ENCODE data around the gene GABRA5.

The GABRA5 gene

DNA sequence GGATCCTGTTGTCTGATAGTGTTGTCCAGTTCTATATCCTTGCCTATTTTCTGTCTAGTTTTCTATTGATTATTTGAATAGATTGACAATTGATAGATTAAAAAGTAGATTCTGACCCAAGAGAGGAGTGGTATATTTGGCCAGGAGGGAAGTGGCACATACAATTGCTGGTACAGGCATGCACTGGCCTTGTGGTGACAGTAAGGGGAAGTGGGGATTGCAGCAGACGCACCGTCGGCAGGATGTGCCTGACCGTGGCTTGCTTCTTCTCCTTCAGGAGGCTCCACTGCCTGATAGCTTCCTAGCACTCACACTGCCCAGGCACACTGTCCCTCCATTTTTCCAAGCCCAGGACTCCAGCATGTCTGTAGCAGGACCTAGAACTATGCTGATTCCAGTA is 114.6 kb downstream of the GABRA5 start:
- ATAC-seq, result no peak
- no peak for TF ChIP-seq OSR1 (CRISPR knock-in tag; IDR thresholded peaks at IDR 0.05)
- TF ChIP-seq ZFP3 (CRISPR knock-in tag; IDR thresholded peaks at IDR 0.05), result no peak
- no peak for TF ChIP-seq ISL1 (CRISPR knock-in tag; IDR thresholded peaks at IDR 0.05)
- TF ChIP-seq, protein P1, sequence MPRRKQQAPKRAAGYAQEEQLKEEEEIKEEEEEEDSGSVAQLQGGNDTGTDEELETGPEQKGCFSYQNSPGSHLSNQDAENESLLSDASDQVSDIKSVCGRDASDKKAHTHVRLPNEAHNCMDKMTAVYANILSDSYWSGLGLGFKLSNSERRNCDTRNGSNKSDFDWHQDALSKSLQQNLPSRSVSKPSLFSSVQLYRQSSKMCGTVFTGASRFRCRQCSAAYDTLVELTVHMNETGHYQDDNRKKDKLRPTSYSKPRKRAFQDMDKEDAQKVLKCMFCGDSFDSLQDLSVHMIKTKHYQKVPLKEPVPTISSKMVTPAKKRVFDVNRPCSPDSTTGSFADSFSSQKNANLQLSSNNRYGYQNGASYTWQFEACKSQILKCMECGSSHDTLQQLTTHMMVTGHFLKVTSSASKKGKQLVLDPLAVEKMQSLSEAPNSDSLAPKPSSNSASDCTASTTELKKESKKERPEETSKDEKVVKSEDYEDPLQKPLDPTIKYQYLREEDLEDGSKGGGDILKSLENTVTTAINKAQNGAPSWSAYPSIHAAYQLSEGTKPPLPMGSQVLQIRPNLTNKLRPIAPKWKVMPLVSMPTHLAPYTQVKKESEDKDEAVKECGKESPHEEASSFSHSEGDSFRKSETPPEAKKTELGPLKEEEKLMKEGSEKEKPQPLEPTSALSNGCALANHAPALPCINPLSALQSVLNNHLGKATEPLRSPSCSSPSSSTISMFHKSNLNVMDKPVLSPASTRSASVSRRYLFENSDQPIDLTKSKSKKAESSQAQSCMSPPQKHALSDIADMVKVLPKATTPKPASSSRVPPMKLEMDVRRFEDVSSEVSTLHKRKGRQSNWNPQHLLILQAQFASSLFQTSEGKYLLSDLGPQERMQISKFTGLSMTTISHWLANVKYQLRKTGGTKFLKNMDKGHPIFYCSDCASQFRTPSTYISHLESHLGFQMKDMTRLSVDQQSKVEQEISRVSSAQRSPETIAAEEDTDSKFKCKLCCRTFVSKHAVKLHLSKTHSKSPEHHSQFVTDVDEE (CRISPR knock-in tag; IDR thresholded peaks at IDR 0.05), result no peak
- TF ChIP-seq, protein P2, sequence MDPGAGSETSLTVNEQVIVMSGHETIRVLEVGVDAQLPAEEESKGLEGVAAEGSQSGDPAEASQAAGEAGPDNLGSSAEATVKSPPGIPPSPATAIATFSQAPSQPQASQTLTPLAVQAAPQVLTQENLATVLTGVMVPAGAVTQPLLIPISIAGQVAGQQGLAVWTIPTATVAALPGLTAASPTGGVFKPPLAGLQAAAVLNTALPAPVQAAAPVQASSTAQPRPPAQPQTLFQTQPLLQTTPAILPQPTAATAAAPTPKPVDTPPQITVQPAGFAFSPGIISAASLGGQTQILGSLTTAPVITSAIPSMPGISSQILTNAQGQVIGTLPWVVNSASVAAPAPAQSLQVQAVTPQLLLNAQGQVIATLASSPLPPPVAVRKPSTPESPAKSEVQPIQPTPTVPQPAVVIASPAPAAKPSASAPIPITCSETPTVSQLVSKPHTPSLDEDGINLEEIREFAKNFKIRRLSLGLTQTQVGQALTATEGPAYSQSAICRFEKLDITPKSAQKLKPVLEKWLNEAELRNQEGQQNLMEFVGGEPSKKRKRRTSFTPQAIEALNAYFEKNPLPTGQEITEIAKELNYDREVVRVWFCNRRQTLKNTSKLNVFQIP (CRISPR knock-in tag; IDR thresholded peaks at IDR 0.05; ENCODE audit: borderline replicate concordance, low read depth), result no peak
- TF ChIP-seq ZC3H10 (CRISPR knock-in tag; IDR thresholded peaks at IDR 0.05), result no peak
- TF ChIP-seq, protein P3, sequence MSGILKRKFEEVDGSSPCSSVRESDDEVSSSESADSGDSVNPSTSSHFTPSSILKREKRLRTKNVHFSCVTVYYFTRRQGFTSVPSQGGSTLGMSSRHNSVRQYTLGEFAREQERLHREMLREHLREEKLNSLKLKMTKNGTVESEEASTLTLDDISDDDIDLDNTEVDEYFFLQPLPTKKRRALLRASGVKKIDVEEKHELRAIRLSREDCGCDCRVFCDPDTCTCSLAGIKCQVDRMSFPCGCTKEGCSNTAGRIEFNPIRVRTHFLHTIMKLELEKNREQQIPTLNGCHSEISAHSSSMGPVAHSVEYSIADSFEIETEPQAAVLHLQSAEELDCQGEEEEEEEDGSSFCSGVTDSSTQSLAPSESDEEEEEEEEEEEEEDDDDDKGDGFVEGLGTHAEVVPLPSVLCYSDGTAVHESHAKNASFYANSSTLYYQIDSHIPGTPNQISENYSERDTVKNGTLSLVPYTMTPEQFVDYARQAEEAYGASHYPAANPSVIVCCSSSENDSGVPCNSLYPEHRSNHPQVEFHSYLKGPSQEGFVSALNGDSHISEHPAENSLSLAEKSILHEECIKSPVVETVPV (CRISPR knock-in tag; IDR thresholded peaks at IDR 0.05), result no peak
- TF ChIP-seq ZNF565 (CRISPR knock-in tag; conservative IDR thresholded peaks at IDR 0.05; ENCODE audit: low read depth), result no peak
- TF ChIP-seq PPARA (CRISPR knock-in tag; IDR thresholded peaks at IDR 0.05; ENCODE audit: borderline replicate concordance), result no peak
- TF ChIP-seq TCF4 (CRISPR knock-in tag; IDR thresholded peaks at IDR 0.05; ENCODE audit: borderline replicate concordance), result no peak
- no peak for TF ChIP-seq ZNF8 (CRISPR knock-in tag; IDR thresholded peaks at IDR 0.05)
- TF ChIP-seq TOX (CRISPR knock-in tag; IDR thresholded peaks at IDR 0.05; ENCODE audit: borderline replicate concordance), result no peak
- TF ChIP-seq ZFP30 (CRISPR knock-in tag; IDR thresholded peaks at IDR 0.05), result no peak

DNA sequence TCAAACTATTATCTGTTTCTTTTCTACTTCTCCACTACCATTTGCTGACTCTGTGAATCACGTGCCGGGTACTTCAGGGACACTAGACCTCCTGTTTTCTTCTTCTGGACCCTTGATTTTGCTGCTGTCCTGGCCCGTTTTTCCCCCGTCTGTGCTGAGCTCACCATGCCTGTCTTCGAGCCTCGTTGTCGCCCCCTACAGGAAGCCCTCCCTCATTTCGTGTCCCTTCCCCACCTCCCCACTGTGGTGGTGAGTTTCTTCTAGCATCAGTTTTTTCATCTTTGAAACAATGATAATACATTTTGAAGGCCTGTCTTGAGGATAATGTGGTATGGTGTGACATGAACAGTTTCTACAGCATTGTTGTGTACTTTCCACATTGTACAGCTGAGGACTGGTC is 117.0 kb downstream of the GABRA5 start:
- ATAC-seq, result no peak

DNA sequence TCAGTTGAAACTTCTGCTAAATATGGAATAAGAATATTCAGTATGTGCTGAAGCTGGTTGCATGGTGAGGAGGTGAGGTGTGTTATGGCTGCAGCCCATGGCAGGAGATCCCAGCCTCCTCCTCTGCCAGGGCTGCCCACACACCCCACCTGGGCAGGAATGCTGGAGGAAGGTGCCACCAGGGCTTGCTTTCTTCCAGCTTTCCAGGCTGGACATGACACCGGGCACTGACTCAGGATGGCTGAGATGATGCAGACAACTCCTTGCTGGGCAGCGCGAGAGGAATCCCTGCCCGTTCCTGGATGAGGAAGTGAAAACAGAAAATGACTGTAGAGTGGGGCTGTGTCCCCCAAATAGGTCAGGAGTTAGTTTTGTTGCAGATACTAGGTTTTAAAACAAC is 118.2 kb downstream of the GABRA5 start:
- ATAC-seq, result no peak
- TF ChIP-seq, protein P2 (CRISPR knock-in tag; IDR thresholded peaks at IDR 0.05; ENCODE audit: borderline replicate concordance, low read depth), result no peak
- TF ChIP-seq RARB (CRISPR knock-in tag; IDR thresholded peaks at IDR 0.05) (no peak), SNAI2 (CRISPR knock-in tag; IDR thresholded peaks at IDR 0.05) (no peak), ESRRG (CRISPR knock-in tag; IDR thresholded peaks at IDR 0.05) (no peak), OSR1 (CRISPR knock-in tag; IDR thresholded peaks at IDR 0.05) (no peak)

More for the DNA sequence above, 117.0 kb downstream of the GABRA5 start:
- no peak for TF ChIP-seq TCF4 (CRISPR knock-in tag; IDR thresholded peaks at IDR 0.05; ENCODE audit: borderline replicate concordance)
- no peak for TF ChIP-seq RARB (CRISPR knock-in tag; IDR thresholded peaks at IDR 0.05)

DNA sequence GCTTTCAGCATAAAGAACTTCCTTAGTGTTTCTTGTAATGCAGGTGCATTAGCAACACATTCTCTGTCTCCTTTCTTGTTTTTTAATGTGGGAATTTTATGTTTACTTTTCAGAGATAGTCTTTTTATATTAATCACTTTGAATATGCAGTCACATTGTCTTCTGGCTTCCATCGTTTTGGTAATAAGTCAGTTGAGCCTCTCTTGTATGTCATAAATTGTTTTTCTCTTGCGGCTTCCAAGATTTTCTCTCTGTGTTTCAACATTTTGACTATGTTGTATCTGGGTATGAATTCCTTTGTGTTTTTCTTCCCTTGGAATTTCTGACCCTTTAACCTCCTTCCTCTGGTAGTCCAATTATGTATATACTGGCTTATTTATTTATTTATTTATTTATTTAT is 129.4 kb downstream of the GABRA5 start:
- TF ChIP-seq ZC3H10 (CRISPR knock-in tag; IDR thresholded peaks at IDR 0.05) (no peak), TCF4 (CRISPR knock-in tag; IDR thresholded peaks at IDR 0.05; ENCODE audit: borderline replicate concordance) (no peak), ESRRG (CRISPR knock-in tag; IDR thresholded peaks at IDR 0.05) (no peak), OSR1 (CRISPR knock-in tag; IDR thresholded peaks at IDR 0.05) (no peak), ZNF70 (CRISPR knock-in tag; IDR thresholded peaks at IDR 0.05) (no peak), ISL1 (CRISPR knock-in tag; IDR thresholded peaks at IDR 0.05) (no peak), ZNF565 (CRISPR knock-in tag; conservative IDR thresholded peaks at IDR 0.05; ENCODE audit: low read depth) (no peak), ZNF8 (CRISPR knock-in tag; IDR thresholded peaks at IDR 0.05) (no peak)
- TF ChIP-seq, protein P4, sequence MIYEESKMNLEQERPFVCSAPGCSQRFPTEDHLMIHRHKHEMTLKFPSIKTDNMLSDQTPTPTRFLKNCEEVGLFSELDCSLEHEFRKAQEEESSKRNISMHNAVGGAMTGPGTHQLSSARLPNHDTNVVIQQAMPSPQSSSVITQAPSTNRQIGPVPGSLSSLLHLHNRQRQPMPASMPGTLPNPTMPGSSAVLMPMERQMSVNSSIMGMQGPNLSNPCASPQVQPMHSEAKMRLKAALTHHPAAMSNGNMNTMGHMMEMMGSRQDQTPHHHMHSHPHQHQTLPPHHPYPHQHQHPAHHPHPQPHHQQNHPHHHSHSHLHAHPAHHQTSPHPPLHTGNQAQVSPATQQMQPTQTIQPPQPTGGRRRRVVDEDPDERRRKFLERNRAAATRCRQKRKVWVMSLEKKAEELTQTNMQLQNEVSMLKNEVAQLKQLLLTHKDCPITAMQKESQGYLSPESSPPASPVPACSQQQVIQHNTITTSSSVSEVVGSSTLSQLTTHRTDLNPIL (CRISPR knock-in tag; IDR thresholded peaks at IDR 0.05; ENCODE audit: low read depth), result no peak
- TF ChIP-seq, protein P1 (CRISPR knock-in tag; IDR thresholded peaks at IDR 0.05), result no peak
- TF ChIP-seq, protein P3 (CRISPR knock-in tag; IDR thresholded peaks at IDR 0.05), result no peak
- ATAC-seq, result no peak

Measured in SK-N-SH treated with all-trans-retinoic acid at 6 μM for 48 hours (cell line).